ENCODE data around the gene FGG. TPM values are rescaled to one million over a fixed set of nuclear protein-coding genes. Genes with fewer than 3 reads are reported as not detected.

The FGG gene
- total and polyA plus RNA-seq, 2 of the 8 experiments (the other 6 are each of a cell fraction or from before 2014, with no cell fraction given): not detected

DNA sequence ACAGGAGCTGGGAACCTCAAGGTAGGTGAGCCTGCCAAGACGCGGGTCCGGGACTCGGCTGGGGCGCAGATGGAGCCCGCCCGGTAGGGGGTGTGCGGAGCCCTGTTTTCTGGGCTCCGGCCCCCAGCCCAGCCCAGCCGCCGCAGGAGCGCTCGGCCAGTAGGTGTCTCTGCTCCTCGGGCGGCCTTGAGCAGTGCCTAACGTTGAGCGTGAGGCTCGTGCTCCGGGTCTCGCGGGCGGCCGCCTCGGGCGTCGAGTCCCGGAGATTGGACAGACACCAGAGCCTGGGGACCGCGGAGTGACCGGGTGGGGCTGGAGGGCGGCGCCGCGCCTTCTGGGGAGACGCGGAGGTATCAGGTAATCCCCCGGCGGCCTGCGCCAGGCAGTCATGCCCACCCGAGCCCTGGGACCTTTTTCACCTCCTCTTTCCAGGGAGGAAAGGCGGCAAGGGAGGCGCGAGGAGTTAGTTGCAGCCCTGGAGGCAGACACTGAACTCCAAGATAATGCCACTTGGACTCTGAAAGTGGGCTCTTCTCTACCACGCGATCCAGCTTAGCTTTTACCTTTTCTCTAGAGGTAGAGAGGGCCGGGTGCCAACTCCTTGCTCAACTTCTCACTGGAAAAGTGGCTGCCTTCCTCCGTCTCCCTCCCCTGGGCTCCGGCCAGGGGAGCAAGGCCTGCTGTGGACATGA is 14.5 kb upstream of the FGG start (continued):
- peak; percentile 60 to 68 for TF ChIP-seq RAD21 (IDR thresholded peaks at IDR 0.05 in 1 of 2, conservative IDR thresholded peaks at IDR 0.05 in 1 of 2; ENCODE audit: low read depth in 2 of 2, low read length in 2 of 2)
- no peak for TF ChIP-seq SAP30 (IDR thresholded peaks at IDR 0.05; ENCODE audit: insufficient read depth, insufficient replicate concordance, low read length)
- TF ChIP-seq ASH2L (IDR thresholded peaks at IDR 0.05; ENCODE audit: low read length): peak; percentile 80
- TF ChIP-seq CHD7 (IDR thresholded peaks at IDR 0.05; ENCODE audit: insufficient replicate concordance, low read length): no peak
- peak; percentile 43; the same call in 1 of the 2 replicates for TF ChIP-seq YY1 (IDR thresholded peaks at IDR 0.05; ENCODE audit: low read depth, low read length)
- no peak for TF ChIP-seq RNF2 (IDR thresholded peaks at IDR 0.05; ENCODE audit: borderline replicate concordance, low read depth, low read length, missing control alignments, poor library complexity, severe bottlenecking)
- TF ChIP-seq EZH2 (IDR thresholded peaks at IDR 0.05; ENCODE audit: low read depth, low read length, severe bottlenecking): peak; percentile 30
- TF ChIP-seq SIN3A (conservative IDR thresholded peaks at IDR 0.05 in 1 of 2, IDR thresholded peaks at IDR 0.05 in 1 of 2; ENCODE audit: low read depth in 1 of 2, low read length in 2 of 2): no peak

Data from H1 (cell line).